HG02610 (cell line): Measurements from ENCODE around the gene ZNF829.
A peak's percentile ranks its signal among the peaks of the same experiment; 100 is the strongest.

Experiments used
- ATAC-seq: cut with Tn5 transposase; IDR thresholded peaks from one replicate; pipeline ENCODE4 v1.9.1; 2021; ENCODE audit warnings: mild to moderate bottlenecking, moderate library complexity; ENCODE audit not compliant: unreplicated experiment

The ZNF829 gene

GRCh38 chr19:36915992-36916830 lies at the start of gene ZNF829, which contains the start of gene ZNF568:
Gene ZNF829 (minus strand): TSS chr19:36916291. CDS start chr19:36915167, 1,124 bp downstream.
Gene ZNF568 (plus strand): TSS chr19:36916332. CDS start chr19:36922771, 6,439 bp downstream.
- peak; percentile 88 for ATAC-seq

DNA sequence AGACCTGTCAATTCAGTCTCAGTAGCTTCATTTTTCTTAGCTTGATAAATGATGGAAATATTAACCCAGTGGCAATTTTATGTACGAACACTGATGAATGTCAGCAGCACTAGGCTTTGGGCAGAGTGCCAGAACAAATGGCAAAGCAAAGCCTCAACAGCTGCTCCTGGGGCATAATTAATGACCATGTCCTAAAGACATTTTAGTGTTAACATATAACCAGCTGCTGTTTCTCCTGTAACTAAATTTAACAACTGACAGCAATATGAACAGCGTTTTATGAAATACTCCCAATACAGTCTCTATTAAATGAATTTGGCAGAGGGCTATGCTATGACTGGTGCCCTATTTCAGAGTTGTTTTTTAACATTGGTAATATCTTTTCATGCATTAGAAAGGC lies 47.2 kb upstream of the ZNF829 start:
- ATAC-seq, result no peak

DNA sequence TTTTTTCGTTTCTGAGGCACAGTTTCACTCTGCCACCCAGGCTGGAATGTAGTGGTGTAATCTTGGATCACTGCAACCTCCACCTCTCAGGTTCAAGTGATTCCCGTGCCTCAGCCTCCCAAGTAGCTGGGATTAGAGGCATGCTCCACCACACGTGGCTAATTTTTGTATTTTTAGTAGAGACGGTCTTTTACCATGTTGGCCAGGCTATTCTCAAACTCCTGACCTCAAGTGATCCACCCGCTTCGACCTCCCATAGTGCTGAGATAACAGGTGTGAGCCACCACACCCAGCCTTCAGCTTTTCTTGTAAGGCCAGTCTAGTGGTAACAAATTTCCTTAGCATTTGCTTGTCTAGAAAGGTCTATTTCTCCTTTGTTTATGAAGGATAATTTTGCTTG lies 46.3 kb upstream of the ZNF829 start:
- ATAC-seq, result no peak

GRCh38 chr19:36950335-36951119 lies 34.4 kb upstream of the ZNF829 start:
- ATAC-seq, result no peak

- ATAC-seq, result no peak
Measured at GRCh38 chr19:36939153-36939552, 23.1 kb upstream of the ZNF829 start.

- no peak for ATAC-seq
Measured at GRCh38 chr19:36931684-36932083, 15.6 kb upstream of the ZNF829 start.

DNA sequence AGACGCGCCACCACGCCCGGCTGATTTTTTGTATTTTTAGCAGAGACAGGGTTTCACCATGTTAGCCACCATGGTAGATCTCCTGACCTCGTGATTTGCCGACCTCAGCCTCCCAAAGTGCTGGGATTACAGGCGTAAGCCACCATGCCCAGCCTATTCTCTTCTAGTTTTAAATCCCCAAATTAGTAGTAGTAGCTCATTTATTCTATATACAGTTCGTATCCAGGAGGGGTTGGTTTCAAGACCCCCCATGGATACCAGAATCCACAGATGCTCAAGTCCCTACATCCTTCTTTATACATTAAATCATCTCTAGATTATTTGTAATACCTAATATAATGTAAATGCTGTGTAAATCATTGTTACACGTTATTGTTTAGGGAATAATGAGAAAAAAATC lies 2.0 kb upstream of the ZNF829 start:
- ATAC-seq, result no peak

GRCh38 chr19:36916991-36917390 lies 900 bp upstream of the ZNF829 start:
- no peak for ATAC-seq

GRCh38 chr19:36898422-36898821 lies 17.7 kb downstream of the ZNF829 start:
- no peak for ATAC-seq

- ATAC-seq, result no peak
Measured at GRCh38 chr19:36894849-36895383, 21.2 kb downstream of the ZNF829 start.

DNA sequence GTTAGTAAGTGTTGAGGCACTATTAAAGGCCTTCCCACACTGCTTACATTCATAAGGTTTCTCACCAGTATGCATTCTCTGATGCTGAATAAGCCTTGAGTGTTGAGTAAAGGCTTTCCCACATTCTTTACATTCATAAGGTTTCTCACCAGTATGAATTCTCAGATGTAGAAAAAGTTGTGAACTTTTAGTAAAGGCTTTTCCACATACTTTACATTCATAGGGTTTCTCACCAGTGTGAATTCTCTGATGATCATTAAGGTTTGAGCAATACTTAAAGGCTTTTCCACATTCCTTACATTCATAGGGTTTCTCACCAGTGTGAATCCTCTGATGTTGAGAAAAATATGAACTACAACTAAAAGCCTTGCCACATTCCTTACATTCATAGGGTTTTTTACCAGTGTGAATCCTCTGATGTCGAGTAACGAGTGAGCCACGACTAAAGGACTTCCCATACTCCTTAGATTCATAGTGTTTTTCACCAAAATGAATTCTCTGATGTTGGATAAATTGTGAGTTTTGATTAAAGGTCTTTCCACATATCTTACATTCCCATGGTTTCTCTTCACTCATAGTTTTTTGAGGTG lies 24.2 kb downstream of the ZNF829 start:
- no peak for ATAC-seq

DNA sequence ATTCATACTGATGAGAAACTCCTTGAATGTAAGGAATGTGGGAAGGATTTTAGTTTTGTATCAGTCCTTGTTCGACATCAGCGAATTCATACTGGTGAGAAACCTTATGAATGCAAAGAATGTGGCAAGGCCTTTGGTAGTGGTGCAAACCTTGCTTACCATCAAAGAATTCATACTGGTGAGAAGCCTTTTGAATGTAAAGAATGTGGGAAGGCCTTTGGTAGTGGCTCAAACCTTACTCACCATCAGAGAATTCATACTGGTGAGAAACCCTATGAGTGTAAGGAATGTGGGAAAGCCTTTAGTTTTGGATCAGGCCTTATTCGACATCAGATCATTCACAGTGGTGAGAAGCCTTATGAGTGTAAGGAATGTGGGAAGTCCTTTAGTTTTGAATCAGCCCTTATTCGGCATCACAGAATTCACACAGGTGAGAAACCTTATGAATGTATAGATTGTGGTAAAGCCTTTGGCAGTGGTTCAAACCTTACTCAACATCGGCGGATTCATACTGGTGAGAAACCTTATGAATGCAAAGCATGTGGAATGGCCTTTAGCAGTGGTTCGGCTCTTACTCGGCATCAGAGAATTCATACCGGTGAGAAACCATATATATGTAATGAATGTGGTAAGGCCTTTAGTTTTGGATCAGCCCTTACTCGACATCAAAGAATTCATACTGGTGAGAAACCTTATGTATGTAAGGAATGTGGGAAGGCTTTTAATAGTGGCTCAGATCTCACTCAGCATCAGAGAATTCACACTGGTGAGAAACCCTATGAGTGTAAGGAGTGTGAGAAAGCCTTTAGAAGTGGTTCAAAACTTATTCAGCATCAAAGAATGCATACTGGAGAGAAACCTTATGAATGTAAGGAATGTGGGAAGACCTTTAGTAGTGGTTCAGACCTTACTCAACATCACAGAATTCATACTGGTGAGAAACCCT lies 38.8 kb downstream of the ZNF829 start:
- ATAC-seq, result no peak

DNA sequence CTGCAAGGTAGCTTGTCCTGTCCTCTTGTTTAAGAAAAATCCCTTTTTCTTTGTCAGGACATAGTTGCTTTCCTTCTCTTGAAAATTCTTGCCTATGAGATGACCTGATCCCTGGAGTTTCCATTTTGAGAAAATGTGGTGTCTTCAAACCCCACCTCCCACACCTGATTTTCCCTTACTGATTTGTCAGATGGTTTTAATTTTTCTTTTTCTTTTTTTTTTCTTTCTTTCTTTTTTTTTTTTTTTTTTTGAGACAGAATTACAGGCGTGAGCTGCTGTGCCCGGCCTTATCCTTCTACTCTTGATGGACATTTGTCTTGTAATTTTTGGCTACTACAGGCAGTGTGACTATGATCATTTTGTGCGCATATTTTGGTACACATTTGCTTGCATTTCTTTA lies 64.2 kb downstream of the ZNF829 start:
- no peak for ATAC-seq

GRCh38 chr19:36850559-36851442 lies 65.3 kb downstream of the ZNF829 start, which contains the start of gene ZNF345:
Gene ZNF345 (plus strand): TSS chr19:36850876. CDS start chr19:36876831, 25,955 bp downstream.
- peak; percentile 74 for ATAC-seq

DNA sequence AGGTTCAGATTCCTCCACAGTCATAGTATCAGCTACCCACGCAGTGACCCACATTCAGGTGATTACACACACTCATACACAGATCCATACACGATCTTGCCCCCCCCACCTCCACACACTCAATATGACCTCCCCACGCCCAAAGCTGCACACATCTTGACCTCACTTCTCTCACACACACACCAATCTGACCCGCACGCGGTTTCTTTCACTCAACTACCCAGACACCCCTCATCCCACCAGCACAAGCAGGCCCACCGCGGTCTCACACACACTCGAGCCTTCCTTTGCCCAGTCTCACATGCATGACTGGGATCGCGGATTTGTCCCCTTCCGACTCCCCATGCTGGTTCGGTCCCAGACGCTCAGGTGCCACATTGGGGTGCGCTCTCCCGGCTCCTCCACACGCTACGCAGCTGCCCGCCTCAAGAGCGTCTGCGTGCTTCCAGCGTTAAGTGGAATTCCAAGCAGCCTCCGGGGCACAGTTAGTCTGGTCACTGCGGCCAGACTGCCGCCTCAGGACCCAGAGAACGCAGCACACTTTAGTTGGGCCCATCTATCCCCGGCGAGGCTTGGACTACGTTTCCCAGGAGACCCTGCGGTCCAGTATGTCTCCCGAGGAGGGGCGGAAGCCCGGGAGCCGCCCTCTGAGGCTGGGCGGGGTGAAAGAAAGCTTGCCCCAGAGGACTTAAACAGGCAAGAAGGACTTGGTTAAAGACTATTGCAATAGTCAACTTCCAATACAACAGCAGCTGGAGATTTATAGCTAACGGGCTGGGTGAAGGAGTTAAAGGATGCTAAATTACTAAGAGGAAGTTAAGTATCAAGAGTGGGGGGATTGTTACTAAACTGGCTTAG lies 66.2 kb downstream of the ZNF829 start:
- ATAC-seq, result peak; percentile 82

DNA sequence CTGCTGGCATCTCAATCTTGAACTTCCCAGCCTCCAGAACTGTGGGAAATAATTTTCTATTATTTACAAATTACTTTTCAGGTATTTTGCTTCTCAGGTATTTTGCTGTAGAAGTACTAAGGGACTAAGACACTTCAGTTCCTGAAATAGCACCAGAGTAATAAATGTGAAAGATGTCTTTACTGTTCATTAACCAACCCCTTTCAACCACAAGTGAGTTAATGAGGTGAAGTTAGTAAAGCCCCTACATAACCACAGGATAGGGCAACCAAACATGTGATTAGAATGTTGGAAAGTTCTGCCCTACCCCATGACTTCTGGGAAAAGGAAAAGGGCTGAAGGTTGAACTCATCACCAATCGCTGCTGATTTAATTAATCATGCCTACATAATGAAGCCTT lies 68.1 kb downstream of the ZNF829 start:
- ATAC-seq, result no peak

DNA sequence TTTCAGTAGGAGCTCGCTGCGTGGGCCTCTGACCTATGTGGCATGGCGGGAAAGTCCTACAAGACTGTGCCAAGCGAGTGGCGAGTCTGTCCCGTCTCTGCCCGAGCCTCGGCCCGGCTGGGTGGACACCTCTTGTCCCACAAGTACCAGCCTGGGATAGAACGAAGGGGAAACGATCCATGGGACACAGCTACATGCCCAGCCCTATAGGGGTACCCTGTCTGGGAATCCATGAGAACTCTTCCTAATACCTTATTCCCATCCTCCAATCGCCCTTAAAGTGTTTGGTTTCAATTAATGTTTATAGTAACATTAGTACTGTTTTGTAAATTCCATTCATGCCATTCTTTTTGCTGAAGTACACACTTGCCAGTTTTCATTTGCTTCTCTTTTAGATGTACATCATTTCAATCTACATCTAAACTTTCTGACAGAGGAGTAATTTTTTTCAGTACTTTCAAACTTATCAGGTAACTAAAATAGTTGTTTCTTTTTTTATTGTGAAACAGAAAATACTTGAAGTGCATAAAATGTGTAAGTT lies 77.2 kb downstream of the ZNF829 start:
- no peak for ATAC-seq
